Cerebellar nuclear complex (tissue), 1 donor: ENCODE data around the gene COQ4.

Source experiments
- DNase-seq, 2 experiments: peaks; one replicate each; lab custom pipeline; 2025; lab: John Stamatoyannopoulos, UW

The COQ4 gene

DNA sequence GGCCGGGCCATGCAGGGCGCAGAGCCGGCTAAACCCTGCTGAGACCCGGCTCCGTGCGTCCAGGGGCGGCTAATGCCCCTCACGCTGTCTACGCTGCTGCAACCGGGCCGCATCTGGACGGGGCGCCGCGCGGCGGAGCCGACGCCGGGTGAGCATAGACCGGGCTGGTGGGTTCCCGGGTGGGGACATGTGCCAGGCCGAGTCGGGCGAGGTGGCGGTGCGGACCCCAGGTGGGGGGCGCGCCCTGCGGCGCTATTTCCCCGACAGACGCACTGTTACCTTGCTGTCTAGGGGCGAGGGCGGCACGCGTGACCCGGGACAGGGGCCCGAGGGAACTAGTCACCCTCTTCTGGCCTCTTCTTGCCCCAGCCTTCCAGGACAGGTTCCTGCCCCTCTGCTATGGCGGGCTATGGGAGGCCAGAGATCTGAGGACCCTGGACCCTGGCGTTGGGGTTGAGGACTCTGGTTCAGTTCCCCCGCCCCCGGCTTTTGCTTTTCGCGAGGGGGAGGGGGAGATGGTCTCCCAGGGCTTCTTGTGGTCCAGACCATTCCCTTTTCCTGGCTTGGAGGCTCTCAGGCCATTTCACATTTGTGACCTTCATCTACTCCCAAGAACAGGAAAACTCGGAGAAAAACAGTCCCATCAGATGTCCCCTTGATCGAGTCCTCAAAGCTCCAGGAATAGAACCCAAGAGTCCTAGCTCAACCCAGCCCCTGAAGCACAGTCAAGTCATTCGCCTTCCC, 18.2 kb downstream of the COQ4 start:
- DNase-seq, result no peak

DNA sequence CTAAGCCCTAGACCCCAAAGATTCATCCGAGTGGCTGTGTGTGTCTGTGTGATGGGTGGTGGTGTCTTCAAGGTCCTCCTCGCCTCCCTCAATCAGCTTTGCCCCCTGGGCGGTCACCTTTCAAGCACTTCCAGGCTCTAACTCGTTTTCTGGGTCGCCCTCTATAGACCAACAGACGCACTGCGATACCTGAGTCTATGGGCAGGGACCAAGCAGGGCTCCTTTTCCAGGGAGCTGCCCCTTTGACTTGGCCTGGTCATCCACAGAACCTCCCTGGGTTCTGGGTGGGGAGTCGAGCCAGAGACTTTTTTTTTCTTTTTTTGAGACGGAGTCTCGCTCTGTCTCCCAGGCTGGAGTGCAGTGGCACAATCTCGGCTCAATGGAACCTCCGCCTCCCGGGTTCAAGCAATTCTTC, 18.8 kb downstream of the COQ4 start:
- DNase-seq, result peak in 1 of 2 experiments; percentile 28

DNA sequence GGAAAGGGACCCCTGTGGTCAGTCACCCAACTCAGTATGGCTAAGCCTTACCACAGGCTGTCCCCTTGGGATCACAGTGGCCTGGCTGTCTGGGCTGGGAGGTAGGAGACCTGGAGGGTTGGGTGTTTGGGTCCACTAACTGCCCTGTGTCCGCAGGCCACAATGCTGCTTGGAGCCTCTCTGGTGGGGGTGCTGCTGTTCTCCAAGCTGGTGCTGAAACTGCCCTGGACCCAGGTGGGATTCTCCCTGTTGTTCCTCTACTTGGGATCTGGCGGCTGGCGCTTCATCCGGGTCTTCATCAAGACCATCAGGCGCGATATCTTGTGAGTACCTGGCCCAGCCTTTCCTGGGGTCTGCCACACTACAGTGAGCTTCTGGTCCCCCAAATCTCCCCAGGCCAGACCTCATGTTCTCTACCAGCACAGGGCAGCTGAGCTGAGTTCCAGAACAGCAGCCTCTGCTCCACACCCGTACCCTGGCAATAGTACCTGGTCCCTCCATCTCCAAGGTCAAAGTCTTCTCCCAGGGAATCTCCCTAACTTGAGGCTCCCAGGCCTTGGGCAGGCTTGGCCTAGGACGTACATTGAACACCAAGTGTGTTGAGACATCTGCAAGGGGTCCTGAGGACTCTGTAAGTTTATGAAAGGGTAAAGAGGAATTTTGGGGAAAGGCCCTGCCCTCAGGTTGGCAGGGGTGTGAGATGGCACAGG, 20.5 kb downstream of the COQ4 start:
- no peak for DNase-seq

DNA sequence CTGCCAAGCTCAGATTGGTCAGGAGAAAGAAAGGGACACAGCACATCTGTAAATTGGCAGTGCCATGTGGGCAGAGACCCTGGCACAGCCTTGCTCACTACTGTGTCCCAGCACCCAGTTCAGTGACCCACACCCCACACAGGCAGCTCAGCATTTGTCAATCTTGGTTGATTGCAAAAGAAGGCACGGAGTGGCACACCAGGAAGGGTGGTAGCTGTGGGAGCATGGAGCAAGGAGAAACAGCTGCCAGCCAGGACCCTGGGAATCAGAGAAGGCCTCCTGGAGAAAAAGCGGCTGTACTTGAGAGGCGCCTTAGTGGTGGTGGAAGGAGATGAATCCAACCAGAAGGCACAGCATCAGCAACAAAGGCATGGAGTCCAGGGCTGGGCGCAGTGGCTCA, 21.2 kb downstream of the COQ4 start:
- DNase-seq, result no peak

DNA sequence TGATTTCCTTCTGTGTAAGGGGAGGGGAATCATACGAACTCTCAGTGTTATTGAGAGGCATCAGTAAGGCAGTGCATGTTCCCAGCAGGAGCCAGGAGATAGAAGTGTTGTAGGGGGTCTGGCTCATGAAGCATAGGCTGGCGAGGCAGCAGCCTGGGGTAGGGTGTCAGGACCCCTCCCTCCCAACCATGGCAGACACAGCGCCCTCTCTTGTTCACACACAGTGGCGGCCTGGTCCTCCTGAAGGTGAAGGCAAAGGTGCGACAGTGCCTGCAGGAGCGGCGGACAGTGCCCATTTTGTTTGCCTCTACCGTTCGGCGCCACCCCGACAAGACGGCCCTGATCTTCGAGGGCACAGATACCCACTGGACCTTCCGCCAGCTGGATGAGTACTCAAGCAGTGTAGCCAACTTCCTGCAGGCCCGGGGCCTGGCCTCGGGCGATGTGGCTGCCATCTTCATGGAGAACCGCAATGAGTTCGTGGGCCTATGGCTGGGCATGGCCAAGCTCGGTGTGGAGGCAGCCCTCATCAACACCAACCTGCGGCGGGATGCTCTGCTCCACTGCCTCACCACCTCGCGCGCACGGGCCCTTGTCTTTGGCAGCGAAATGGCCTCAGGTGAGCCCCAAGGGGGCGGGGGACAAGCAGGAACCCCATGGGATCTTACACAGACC, 22.4 kb downstream of the COQ4 start:
- no peak for DNase-seq

DNA sequence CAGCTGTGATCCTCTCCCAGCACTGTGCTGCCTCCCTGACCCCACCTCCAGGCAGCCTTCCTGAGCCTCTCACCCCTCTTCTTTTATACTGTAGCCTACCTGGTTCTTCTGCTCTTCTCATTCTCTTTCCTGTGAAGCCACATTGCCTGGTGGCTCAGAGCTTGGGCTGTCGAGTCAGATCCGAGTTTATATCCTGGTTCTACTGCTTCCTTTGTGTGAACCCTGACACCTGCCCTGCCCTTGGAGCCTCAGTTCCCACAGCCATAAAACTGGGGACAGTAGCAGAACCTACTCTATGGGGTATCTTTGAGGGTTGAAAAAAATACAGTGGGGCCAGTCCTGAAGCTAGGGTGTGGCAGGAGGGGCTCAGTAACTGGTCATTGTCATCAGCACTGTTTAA, 26.5 kb downstream of the COQ4 start:
- no peak for DNase-seq

DNA sequence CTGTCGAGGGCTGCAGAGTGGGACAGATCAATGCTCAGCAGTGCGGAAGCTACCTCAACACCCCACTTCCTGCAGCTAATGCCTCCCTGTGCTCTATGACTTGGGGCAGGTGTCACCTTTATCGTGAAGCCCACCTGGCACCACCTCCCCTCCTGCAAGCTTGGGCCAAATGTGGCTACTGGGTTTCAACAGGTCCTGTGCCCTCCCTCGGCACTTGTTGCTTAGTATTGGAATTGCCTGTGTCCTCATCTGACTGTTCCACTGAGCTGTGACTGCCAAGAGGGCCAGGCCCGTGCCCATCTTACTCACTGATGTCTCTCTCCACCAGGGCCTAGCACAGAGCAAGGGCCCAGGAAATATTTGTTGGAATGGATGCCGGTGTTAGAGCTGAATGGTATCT, 27.1 kb downstream of the COQ4 start:
- no peak for DNase-seq

DNA sequence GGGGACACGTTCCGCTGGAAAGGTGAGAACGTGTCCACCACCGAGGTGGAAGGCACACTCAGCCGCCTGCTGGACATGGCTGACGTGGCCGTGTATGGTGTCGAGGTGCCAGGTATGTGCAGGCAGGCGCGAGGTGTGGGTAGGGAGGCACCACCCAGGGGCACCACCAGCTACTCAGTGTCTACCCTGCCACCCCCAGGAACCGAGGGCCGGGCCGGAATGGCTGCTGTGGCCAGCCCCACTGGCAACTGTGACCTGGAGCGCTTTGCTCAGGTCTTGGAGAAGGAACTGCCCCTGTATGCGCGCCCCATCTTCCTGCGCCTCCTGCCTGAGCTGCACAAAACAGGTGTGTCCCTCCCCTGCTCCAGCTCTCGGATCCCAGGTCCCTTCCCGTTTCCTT, 32.8 kb downstream of the COQ4 start:
- no peak for DNase-seq

DNA sequence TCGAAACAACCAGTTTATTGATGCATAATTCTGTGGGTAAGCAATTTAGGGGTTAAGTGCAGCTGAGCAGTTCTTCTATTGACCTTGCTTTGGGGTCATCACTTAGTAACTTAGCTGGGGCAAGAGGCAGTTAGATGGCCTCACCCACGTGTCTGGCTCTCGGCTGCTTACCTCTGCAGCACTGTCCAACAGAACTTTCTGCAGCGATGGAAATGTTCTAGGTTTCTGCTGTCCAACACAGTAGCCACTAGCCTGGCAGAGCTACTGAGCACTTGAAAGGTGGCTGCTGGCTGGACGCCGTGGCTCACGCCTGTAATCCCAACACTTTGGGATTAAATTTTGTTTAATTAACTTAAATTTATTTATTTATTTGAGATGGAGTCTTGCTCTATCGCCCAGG, 35.5 kb downstream of the COQ4 start:
- no peak for DNase-seq

DNA sequence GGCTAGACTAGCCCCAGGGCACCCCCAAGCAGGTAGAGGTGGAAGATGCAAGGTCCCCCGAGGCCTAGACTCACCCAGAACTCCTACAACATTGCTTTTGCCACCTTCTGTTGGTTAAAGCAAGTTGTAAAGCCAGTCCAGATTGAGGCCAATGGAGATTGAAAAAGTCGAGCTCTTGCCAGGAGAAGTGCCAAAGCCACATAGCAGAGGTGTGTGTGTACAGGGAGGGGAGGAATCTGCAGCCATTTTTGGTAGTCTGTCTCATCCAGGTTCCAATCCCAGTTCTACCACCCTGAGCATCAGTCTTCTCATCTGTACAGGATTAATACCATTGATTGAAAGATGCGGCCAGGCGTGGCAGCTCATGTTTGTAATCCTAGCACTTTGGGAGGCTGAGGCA, 36.2 kb downstream of the COQ4 start:
- no peak for DNase-seq

DNA sequence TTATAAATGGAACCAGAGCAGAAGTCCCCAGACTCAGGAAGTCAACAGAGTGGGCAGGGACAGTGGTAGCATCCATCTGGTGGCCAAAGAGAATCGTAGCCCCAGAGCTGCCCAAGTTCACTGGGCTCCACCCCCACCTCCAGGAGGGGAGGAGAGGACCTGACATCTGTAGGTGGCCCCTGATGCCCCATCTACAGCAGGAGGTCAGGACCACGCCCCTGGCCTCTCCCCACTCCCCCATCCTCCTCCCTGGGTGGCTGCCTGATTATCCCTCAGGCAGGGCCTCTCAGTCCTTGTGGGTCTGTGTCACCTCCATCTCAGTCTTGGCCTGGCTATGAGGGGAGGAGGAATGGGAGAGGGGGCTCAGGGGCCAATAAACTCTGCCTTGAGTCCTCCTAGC, 38.2 kb downstream of the COQ4 start:
- no peak for DNase-seq

DNA sequence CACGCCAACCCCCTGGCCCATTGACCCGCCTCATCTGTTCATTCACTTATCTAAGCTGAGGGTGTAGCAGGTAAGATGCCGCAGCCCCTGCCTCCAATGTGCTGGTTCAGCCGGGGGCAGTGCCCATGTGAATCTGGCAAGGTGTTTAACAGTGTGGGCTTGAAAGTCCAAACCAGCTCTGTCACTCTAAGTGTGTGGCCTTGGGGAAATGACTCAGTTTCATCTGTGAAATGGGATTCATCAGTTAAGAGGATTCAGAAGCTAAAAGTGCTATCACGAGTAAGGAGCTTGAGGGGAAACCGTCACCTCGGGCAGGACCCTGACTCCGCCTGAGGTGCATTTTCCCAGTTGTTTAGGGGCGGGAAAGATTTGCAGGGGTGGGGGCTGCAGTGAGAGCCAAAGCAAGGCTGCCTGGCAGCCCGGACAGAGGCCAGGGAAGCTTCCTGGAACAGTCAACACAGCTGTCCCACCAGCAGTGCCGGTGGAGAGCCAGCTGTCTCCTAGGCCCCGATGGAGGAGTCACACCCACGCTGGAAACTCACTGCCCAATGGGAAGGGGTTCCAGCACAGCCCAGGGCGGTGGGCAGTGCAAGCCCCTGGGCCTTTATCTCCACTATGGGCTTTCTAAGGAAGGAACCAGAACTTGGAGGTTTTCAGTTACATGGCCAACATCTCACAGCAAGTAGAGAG, 38.8 kb downstream of the COQ4 start:
- no peak for DNase-seq

DNA sequence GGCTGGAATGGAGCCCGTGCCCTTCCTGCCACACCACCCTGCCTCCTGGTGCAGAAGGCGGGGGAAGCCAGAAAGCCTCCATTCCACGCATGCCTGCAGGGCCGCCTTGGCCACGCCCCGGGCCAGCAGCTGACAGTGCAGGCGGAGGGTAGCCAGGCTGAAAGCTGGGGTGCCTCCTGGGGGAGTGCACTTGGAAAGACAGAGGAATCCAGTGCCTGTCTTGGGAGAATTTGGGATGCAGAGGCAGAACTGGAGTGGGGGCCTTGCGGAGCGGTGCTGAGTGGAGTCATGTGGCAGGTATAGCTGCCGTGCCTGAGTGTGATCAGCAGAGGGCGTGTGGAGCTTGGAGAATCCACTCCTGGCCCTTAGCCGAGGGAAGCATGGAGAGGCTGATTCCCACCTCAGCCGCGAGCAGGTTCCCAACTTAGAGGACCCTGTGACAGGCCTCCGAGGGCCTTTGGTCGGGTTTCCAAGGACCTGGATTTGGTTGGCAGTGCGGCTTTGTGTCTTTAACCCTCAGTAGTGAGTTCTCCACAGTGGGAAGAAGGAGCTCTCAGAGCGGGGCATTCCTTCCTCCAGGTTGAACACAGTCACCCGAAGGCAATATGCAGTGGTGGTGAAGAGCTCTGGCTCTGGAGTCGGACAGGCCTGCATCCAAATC, 39.5 kb downstream of the COQ4 start:
- DNase-seq, result peak; percentile 21 to 69

DNA sequence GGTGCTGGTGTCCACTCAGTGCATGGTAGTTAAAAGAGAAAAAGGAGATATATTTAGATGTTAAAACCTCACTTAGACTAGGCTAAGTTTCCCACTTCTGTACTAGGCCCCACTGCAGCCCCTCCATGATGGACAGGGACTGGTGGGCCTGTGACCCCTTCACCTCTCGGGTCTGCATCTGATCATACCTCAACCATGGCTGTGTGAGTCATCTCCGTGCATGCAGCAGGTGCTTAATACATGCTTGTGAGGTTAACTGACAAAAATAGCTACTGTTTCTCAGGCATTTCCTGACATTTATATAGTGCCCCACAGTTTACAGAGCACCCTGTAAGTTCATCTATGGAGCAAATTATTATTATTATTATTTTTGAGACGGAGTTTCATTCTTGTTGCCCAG, 40.1 kb downstream of the COQ4 start:
- DNase-seq, result no peak

DNA sequence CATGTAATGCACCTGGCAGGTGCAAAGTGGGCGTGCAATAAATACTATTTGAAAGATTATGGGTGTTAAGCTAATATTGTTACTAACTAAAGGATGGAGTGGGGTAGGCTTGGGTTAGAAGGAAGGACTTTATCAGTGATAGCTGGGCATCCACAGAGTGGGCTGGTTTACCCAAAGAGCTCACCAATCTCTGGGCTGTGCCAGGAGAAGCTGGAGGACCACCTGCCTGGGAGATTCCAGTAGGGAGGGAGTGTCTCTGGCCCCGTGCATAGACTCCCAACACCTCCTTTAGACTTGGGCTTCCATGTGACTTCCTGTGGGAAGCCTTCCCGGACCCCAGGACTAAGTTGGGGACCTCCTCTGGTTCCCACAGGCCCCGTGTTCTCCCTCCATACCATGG, 42.9 kb downstream of the COQ4 start:
- no peak for DNase-seq

DNA sequence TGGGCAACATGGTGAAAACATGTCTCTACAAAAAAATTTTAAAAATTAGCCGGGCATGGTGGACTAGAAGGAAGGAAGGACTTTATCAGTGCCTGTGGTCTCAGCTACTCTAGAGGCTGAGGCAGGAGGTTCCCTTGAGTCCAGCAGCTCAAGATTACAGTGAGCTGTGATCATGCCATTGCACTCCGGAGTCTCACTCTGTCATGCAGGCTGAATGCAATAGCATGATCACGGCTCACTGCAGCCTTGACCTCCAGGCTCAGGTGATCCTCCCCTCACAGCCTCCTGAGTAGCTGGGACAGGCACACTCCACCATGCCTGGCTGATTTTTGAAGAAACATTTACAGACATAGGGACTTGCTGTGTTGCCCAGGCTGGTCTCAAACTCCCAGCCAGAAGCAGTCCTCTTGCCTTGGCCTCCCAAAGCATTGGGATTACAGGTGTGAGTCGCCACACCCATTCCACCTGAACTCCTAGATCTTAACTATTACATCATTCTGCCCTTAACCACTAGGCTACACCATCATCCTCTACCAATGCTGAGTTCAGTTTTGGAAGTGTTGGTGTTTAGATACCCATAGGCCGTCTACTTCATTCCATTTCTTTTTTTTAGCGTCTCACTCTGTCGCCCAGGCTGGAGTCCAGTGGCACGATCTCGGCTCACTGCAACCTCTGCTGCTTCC, 46.5 kb downstream of the COQ4 start:
- no peak for DNase-seq

DNA sequence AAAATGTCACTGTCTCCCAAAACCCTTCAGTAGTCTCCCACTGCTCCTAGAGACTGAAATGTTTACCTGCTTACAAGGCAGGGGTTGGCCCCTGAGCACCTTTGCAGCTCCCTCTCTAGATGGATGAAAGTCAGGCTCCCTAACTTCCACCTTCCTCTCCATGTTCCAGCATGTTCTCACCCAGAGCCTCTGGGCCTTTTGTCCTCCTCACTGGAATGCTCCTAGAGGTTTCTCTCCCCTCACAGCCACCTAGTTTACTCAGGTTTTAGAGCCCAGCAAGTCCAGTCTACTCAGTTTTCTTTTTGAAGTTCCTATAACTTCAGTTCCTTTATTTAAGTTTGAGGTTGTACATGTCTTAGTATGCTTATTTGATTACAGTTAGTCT, 47.7 kb downstream of the COQ4 start:
- no peak for DNase-seq

DNA sequence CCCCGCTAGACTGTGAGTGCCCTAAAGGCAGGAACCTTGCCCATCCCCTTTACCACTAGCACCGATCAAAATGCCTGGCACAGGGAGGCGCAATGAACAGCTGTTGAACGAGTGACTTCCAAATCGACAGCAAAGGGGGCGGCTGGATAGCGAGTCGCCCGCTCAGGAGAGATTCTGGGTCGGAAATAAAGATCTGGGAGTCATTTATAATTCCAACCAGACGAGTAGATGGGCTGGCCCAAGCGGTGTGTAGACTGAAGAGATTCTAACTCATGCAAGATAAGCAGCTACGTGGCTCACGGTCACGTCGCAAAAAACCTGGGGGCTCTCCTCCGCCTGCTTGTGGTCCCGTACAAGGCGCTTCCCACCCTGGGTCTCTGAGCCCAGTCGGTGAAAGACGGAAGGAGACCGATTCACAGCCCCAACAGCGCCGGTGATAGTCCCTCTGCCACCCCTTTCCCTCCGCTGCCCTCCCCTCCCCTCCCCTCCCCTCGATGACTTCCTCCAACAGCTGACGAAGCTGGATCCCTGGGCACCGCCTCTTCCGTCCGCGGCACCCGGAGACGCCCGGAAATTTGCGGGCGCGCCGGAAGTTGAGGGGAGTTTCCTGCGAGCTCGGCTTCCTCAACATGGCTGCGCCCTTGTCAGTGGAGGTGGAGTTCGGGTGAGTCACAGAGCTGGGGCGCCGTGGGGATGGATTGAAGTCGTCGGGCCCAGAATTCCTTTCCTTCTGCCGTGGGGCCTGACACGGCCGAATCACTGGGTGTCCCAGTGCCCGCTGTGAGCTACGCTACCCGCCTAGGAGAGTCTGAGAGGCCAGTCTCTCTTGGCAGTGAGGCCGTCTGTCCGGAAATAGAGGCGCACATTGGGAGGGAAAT, 48.4 kb downstream of the COQ4 start, which contains the start of gene URM1:
Gene URM1, plus strand, starts transcription at position 623 of the 878 bp plus-strand sequence. Its CDS starts 7 bp downstream, at position 630.
- peak; percentile 55 to 86 for DNase-seq

DNA sequence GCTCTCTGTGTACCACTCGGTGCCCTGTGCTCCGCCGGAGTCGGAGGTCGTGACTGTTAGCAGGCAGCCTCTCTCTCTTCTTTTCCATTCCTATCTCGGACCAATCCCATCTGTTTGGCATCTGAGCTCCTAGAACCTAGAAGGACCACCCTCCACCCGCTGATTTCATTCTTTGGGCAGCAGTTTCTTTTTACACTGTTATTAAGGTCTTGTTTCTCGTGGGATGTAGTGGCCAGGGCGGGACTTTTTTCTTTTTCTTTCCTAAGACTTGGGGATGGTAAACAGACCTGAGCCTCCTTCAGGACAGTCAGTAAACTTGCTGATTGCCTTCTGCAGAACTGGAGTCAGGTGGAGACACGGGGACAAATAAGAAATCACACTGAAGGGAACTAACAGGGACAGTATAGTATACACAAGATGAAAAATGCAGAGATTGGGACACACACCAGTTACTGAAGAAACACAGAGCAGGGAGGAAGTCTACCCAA, 49.0 kb downstream of the COQ4 start:
- DNase-seq, result no peak

DNA sequence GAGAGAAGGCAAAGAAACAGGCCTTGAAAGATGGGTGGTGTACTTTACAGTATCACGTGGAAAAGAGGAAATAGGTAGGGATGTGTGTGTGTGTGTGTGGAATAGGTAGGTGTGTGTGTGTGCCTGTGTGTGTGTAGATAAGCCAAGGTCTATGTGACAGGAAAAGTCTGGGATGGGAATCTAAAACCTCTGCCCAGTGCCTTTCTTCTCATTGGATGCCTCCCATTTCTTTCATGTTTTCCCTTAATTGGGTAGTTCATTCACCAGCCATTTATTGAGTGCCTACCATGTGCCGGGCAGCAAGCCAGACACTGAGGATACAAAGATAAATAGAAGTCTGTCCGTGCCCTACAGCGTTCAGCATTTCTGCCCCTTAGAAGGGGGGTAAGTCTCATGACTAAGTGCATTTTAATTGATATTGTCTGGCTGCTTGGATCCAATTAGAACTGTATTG, 49.6 kb downstream of the COQ4 start:
- no peak for DNase-seq
